Thyroid gland (tissue), 4 donors: ENCODE measurements around the gene CAST. TPM values are rescaled to one million over a fixed set of nuclear protein-coding genes. Genes with fewer than 3 reads are reported as not detected.

Source experiments
- DNase-seq, 2 donors: peaks; one replicate each; pipeline ENCODE4 v3.0.0-alpha.2; 2019
- H3K27ac ChIP-seq, 3 donors: fragments of 200-600 bp; sonication (generic); 1 replicate in 2 of 3; 2 replicates in 1 of 3; pipeline ENCODE4 v1.5.1; 2016 to 2019; ENCODE audit warnings: mild to moderate bottlenecking in 1 of 3, moderate library complexity in 1 of 3
- H3K27me3 ChIP-seq: fragments of 200-600 bp; sonication (generic); one replicate; pipeline ENCODE4 v1.5.1; 2019
- H3K36me3 ChIP-seq, 2 donors: fragments of 200-600 bp; sonication (generic); one replicate each; pipeline ENCODE4 v1.5.1; 2016 to 2019
- H3K4me1 ChIP-seq, 2 donors: fragments of 200-600 bp; sonication (generic); one replicate each; pipeline ENCODE4 v1.5.1; 2017 to 2019
- H3K4me3 ChIP-seq, 3 donors: fragments of 200-600 bp; sonication (generic); replicated peaks in 1 of 3; 1 replicate in 2 of 3; 2 replicates in 1 of 3; pipeline ENCODE4 v1.5.1; 2016; ENCODE audit warnings: mild to moderate bottlenecking in 1 of 3
- H3K9me3 ChIP-seq: fragments of 200-600 bp; sonication (generic); one replicate; pipeline ENCODE4 v1.5.1; 2017
- POLR2A ChIP-seq, 2 donors: fragments of 450-650 bp; IDR thresholded peaks; one replicate each; pipeline ENCODE4 v1.6.1; 2017; ENCODE audit warnings: antibody characterized with exemption in 2 of 2, mild to moderate bottlenecking in 2 of 2, moderate library complexity in 1 of 2
- WGBS, 2 donors: methylation state at CpG; one replicate each; pipeline ENCODE4 v1.1.5; 2017; 5-methylcytosine and 5-hydroxymethylcytosine counted together
- intact Hi-C: fragments of 100-400 bp; cut with DNase I; formaldehyde crosslinking; loops from one replicate; pipeline ENCODE4 v1.15.1; 2023
- total RNA-seq, 4 donors: library from RNA; depleted of rRNA; stranded (reverse); fragments of >200 nt; gene quantifications; one replicate each; pipeline ENCODE4 v1.2.3, GENCODE V29; 2016
- TF ChIP-seq, protein P1 (sequence below), 6 experiments: fragments of 200-600 bp in 3 of 6; fragments of 450-650 bp in 3 of 6; sonication (generic) in 3 of 6; IDR thresholded peaks; one replicate each; pipeline ENCODE4 v1.5.1; 2016 to 2019; ENCODE audit warnings: antibody characterized with exemption in 6 of 6, mild to moderate bottlenecking in 2 of 6, inconsistent platforms in 1 of 6, moderate library complexity in 1 of 6

The CAST gene
- total RNA-seq, 4 donors from 2014 or later: 177 to 278 (median 236) TPM

- intact Hi-C loops: no loop called here
These were observed 123.3 kb downstream of the CAST start for GRCh38 chr5:96785326-96786109.

DNA sequence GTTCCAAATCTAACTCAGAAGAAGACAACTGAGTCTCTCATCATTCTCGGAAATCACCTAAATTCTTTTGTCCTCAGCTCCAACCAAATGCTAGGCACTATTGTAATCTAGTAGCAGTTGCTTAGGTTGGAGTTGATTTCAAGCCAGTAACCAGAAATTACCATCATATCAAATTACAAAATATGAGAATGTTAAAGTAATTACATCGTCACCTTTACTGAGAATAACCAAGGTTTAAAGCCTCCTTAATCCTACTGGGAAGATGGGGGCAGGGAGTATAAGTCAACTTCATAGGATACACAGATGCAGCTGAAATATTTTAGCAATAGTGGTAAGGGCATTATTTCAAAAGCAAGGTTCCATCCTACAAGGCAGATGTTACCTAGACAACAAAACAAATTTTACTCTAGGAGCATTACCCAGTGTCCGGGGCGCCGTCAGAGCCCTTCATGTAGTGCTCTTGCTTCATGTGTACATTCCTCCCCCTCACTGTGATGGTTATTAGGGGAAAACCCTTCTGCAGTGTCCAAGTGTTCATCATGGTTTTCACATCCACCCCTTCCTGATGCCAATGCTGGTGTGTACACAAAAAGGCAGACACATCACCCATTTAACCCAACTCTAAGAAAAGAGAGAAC is 126.1 kb downstream of the CAST start:
- 93 to 94% methylated on average over 5 of the region's 5 CpGs for WGBS, 2 donors
- TF ChIP-seq POLR2A (IDR thresholded peaks at IDR 0.05): no peak
- TF ChIP-seq, protein P1, sequence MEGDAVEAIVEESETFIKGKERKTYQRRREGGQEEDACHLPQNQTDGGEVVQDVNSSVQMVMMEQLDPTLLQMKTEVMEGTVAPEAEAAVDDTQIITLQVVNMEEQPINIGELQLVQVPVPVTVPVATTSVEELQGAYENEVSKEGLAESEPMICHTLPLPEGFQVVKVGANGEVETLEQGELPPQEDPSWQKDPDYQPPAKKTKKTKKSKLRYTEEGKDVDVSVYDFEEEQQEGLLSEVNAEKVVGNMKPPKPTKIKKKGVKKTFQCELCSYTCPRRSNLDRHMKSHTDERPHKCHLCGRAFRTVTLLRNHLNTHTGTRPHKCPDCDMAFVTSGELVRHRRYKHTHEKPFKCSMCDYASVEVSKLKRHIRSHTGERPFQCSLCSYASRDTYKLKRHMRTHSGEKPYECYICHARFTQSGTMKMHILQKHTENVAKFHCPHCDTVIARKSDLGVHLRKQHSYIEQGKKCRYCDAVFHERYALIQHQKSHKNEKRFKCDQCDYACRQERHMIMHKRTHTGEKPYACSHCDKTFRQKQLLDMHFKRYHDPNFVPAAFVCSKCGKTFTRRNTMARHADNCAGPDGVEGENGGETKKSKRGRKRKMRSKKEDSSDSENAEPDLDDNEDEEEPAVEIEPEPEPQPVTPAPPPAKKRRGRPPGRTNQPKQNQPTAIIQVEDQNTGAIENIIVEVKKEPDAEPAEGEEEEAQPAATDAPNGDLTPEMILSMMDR (IDR thresholded peaks at IDR 0.05): no peak
- H3K9me3 ChIP-seq: no peaks in the 10 kb centered on the region
- no peak overlapping the region for H3K27ac ChIP-seq
- H3K36me3 ChIP-seq: no peaks in the 10 kb centered on the region
- intact Hi-C loops: no loop called here
- H3K27me3 ChIP-seq: no peaks in the 10 kb centered on the region
- no peak for DNase-seq
- no peaks in the 10 kb centered on the region for H3K4me1 ChIP-seq
- no peak overlapping the region for H3K4me3 ChIP-seq

More at GRCh38 chr5:96785326-96786109, 123.3 kb downstream of the CAST start:
- Histone ChIP-seq H3K9me3 (no peaks in the 10 kb centered on the region), H3K27ac (no peak overlapping the region), H3K4me1 (no peaks in the 10 kb centered on the region), H3K36me3 (no peaks in the 10 kb centered on the region), H3K4me3 (no peak overlapping the region), H3K27me3 (no peaks in the 10 kb centered on the region)
- WGBS, 2 donors: 86 to 90% methylated on average over 14 of the region's 14 CpGs
- no peak for DNase-seq
- TF ChIP-seq POLR2A (IDR thresholded peaks at IDR 0.05): no peak
- TF ChIP-seq, protein P1 (IDR thresholded peaks at IDR 0.05): no peak

DNA sequence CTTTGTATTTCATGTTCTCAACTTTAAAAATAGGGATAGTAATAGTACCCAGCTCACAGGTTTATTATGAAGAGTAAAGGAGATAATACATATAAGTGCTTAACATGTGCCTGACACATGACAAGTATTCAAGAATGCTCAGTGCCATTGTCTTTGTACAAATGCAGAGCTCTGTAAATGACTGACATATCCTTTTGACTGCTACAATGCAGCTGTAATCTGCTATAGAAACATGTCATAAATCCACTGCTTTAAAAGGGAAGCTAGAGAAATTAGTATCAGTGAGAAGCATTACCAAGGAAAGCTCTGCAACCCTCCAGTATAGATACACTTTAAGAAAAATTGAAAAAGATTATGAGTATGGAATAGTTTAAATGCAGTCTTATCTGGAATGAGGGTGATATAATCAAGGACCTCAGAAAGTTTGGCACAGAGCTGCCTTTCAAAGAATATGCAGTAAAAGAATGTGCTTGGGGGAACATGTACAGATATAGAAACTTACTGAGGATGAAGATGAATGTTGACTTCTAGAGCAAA is 127.7 kb downstream of the CAST start:
- Histone ChIP-seq H3K36me3 (peaks cover 3 to 11% of the 10 kb centered on the region in 2 donors), H3K4me1 (no peaks in the 10 kb centered on the region), H3K27me3 (no peaks in the 10 kb centered on the region), H3K4me3 (no peak overlapping the region), H3K9me3 (no peaks in the 10 kb centered on the region), H3K27ac (no peak overlapping the region)
- no peak for DNase-seq
- TF ChIP-seq, protein P1 (IDR thresholded peaks at IDR 0.05): no peak
- no peak for TF ChIP-seq POLR2A (IDR thresholded peaks at IDR 0.05)
- intact Hi-C loops: no loop called here

- Histone ChIP-seq H3K9me3 (no peaks in the 10 kb centered on the region), H3K36me3 (peaks cover 3 to 11% of the 10 kb centered on the region in 2 donors), H3K27ac (no peak overlapping the region), H3K27me3 (no peaks in the 10 kb centered on the region), H3K4me3 (no peak overlapping the region), H3K4me1 (no peaks in the 10 kb centered on the region)
- no peak for TF ChIP-seq POLR2A (IDR thresholded peaks at IDR 0.05)
- WGBS, 2 donors: 50 to 53% methylated on average over 3 of the region's 3 CpGs
- intact Hi-C loops: no loop called here
- DNase-seq: no peak
These were observed 128.9 kb downstream of the CAST start for GRCh38 chr5:96790961-96791504.

- 91 to 97% methylated on average over 3 of the region's 3 CpGs for WGBS, 2 donors
- Histone ChIP-seq H3K9me3 (no peaks in the 10 kb centered on the region), H3K36me3 (peaks cover 11 to 13% of the 10 kb centered on the region in 2 donors), H3K4me3 (no peak overlapping the region), H3K4me1 (no peaks in the 10 kb centered on the region), H3K27me3 (no peaks in the 10 kb centered on the region), H3K27ac (no peak overlapping the region)
- intact Hi-C loops: no loop called here
- no peak for DNase-seq
- TF ChIP-seq, protein P1 (IDR thresholded peaks at IDR 0.05): no peak
- no peak for TF ChIP-seq POLR2A (IDR thresholded peaks at IDR 0.05)
These were observed 132.6 kb downstream of the CAST start for GRCh38 chr5:96794757-96795156.
